Glutamatergic neuron (in vitro differentiated cells): ENCODE measurements around the gene WDR33. TPM values are rescaled to one million over a fixed set of nuclear protein-coding genes. Genes with fewer than 3 reads are reported as not detected.

Experiments used
- DNase-seq: peaks from one replicate; pipeline ENCODE4 v3.0.0; 2022
- H3K27ac Mint-ChIP-seq: one replicate; pipeline ENCODE4 v1.8.0; 2020; ENCODE audit warnings: mild to moderate bottlenecking, mixed read lengths, inconsistent platforms; ENCODE audit not compliant: unreplicated experiment
- H3K27me3 Mint-ChIP-seq: one replicate; pipeline ENCODE4 v1.8.0; 2020; ENCODE audit warnings: mild to moderate bottlenecking, moderate library complexity, mixed read lengths, inconsistent platforms; ENCODE audit not compliant: unreplicated experiment
- H3K36me3 Mint-ChIP-seq: one replicate; pipeline ENCODE4 v1.8.0; 2020; ENCODE audit warnings: mild to moderate bottlenecking, mixed read lengths, inconsistent platforms; ENCODE audit not compliant: unreplicated experiment
- H3K4me1 Mint-ChIP-seq: one replicate; pipeline ENCODE4 v1.8.0; 2020; ENCODE audit warnings: mild to moderate bottlenecking, low read depth, mixed read lengths, inconsistent platforms; ENCODE audit not compliant: unreplicated experiment
- H3K4me3 Mint-ChIP-seq: one replicate; pipeline ENCODE4 v1.8.0; 2020; ENCODE audit warnings: mild to moderate bottlenecking, mixed read lengths, inconsistent platforms; ENCODE audit not compliant: unreplicated experiment
- H3K9me3 Mint-ChIP-seq: one replicate; pipeline ENCODE4 v1.8.0; 2020; ENCODE audit warnings: mild to moderate bottlenecking, moderate library complexity, mixed read lengths, inconsistent platforms; ENCODE audit not compliant: unreplicated experiment
- CTCF ChIP-seq: fragments of 200-600 bp; sonication (generic); IDR thresholded peaks from one replicate; pipeline ENCODE4 v1.5.0; 2021; ENCODE audit not compliant: partially characterized antibody, unreplicated experiment
- total RNA-seq: library from RNA; stranded (reverse); fragmentation: NEBNext Ultra II Directional; extraction: Animal tissue kit (Norgen Biotek cat#: 25700); gene quantifications from one replicate; pipeline ENCODE4 v1.2.1, GENCODE V29; 2021; ENCODE audit not compliant: unreplicated experiment

Gene WDR33
- total RNA-seq, 1 donor from 2014 or later, result 54.5 TPM

GRCh38 chr2:127786048-127786809 is 24.7 kb downstream of the WDR33 start:
- H3K4me3 Mint-ChIP-seq, result no peak overlapping the region
- no peak overlapping the region for H3K27ac Mint-ChIP-seq

GRCh38 chr2:127784965-127785518 is 25.9 kb downstream of the WDR33 start:
- Mint-ChIP-seq H3K9me3 (peaks cover 2% of the 10 kb centered on the region), H3K4me3 (no peak overlapping the region), H3K27me3 (no peaks in the 10 kb centered on the region), H3K4me1 (no peaks in the 10 kb centered on the region), H3K27ac (no peak overlapping the region), H3K36me3 (no peaks in the 10 kb centered on the region)
- TF ChIP-seq CTCF, result no peak
- DNase-seq, result no peak

More at GRCh38 chr2:127786048-127786809, 24.7 kb downstream of the WDR33 start:
- Mint-ChIP-seq H3K4me1 (no peaks in the 10 kb centered on the region), H3K9me3 (peaks cover 2% of the 10 kb centered on the region), H3K36me3 (no peaks in the 10 kb centered on the region), H3K27me3 (peaks cover 2% of the 10 kb centered on the region)
- DNase-seq, result no peak
- TF ChIP-seq CTCF, result no peak

DNA sequence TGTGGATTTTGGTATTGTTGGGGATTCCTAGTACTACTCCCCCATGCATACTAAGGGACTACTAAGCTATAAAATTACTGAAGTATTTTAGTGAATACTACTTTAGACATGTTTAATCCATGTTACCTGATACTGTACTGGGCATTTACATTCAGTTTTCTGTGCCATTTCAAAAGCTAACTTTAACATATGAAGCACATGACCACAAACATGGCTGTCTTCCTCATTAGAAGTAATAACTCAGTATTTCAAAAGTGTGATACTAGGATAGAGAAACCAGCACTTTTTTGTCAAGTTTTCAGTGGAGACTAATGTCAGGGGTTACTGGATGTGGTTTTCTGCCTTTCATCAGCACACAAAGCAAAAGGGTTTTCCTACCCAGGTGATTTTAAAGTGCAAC is 27.9 kb downstream of the WDR33 start:
- no peak for DNase-seq
- Mint-ChIP-seq H3K36me3 (no peaks in the 10 kb centered on the region), H3K4me3 (no peak overlapping the region), H3K4me1 (no peaks in the 10 kb centered on the region), H3K9me3 (no peaks in the 10 kb centered on the region), H3K27ac (no peak overlapping the region), H3K27me3 (no peaks in the 10 kb centered on the region)
- no peak for TF ChIP-seq CTCF

DNA sequence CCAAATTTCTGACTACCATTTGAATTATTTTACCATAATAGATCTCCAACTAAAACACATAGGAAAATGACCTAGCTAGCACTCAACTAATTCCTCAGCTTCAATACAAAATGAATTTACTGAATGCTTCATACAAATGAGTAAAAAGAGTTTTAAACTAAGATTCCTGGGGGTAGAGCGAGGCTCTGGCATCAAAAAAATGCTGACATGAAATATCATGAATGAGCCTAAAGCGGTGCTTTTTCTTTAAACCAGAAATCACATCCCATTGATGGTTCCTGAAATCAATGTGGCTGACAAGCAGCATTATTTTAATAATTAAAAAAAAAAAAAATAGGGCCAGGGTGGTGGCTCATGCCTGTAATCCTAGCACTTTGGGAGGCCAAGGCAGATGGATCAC is 32.1 kb downstream of the WDR33 start:
- peak overlapping the region; percentile 40 for H3K27ac Mint-ChIP-seq
- no peak overlapping the region for H3K4me3 Mint-ChIP-seq
- no peaks in the 10 kb centered on the region for H3K9me3 Mint-ChIP-seq
- peaks cover 5% of the 10 kb centered on the region for H3K4me1 Mint-ChIP-seq
- no peak for TF ChIP-seq CTCF
- H3K36me3 Mint-ChIP-seq, result no peaks in the 10 kb centered on the region
- no peak for DNase-seq
- no peaks in the 10 kb centered on the region for H3K27me3 Mint-ChIP-seq

DNA sequence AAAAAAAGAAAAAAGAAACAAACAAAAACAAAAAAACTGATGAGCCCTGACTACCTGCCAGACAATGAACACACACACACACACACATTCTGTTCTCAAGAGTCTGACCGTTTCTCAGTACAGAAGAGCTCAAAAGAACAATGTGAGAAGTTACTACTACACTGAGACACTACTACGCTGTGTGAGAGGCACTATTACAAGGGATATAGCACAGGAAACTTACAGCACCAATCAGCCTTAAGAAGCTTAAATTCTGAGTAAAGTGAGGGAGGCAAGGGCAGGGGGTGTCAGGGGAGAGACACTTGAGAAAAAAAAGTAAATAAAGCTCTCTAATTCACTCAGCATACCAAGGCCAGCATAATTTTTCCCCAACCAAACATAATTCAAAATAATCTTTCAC is 32.5 kb downstream of the WDR33 start:
- TF ChIP-seq CTCF, result no peak
- peak overlapping the region; percentile 40 for H3K27ac Mint-ChIP-seq

More for the DNA sequence above, 32.5 kb downstream of the WDR33 start:
- Mint-ChIP-seq H3K9me3 (no peaks in the 10 kb centered on the region), H3K36me3 (no peaks in the 10 kb centered on the region), H3K4me3 (no peak overlapping the region), H3K4me1 (peaks cover 5% of the 10 kb centered on the region), H3K27me3 (no peaks in the 10 kb centered on the region)
- DNase-seq, result no peak
